ENCODE results near the gene RHOJ. TPM values are rescaled to one million over a fixed set of nuclear protein-coding genes. Genes with fewer than 3 reads are reported as not detected.

Gene RHOJ
- total and polyA plus RNA-seq, 10 of the 15 experiments (the other 5 are each of a cell fraction or from before 2014, with no cell fraction given), result not detected

- TF ChIP-seq CBX5 (IDR thresholded peaks at IDR 0.05; ENCODE audit: low read depth) (no peak), MYB (IDR thresholded peaks at IDR 0.05; ENCODE audit: borderline replicate concordance, low read depth, low read length) (no peak), PKNOX1 (IDR thresholded peaks at IDR 0.05) (no peak), GATAD2B (conservative IDR thresholded peaks at IDR 0.05; ENCODE audit: low read depth) (no peak), CBX3 (IDR thresholded peaks at IDR 0.05; ENCODE audit: borderline replicate concordance, low read depth) (no peak), SMAD5 (IDR thresholded peaks at IDR 0.05; ENCODE audit: low read depth) (no peak), ZBTB40 (IDR thresholded peaks at IDR 0.05; ENCODE audit: borderline replicate concordance) (no peak), MXI1 (IDR thresholded peaks at IDR 0.05; ENCODE audit: low read depth, low read length) (no peak), SKIL (IDR thresholded peaks at IDR 0.05; ENCODE audit: low read depth, poor library complexity, severe bottlenecking) (no peak), ZNF207 (IDR thresholded peaks at IDR 0.05; ENCODE audit: borderline replicate concordance) (no peak), HCFC1 (IDR thresholded peaks at IDR 0.05; ENCODE audit: low read length) (no peak), CBFB (IDR thresholded peaks at IDR 0.05; ENCODE audit: low read depth) (no peak), NR2C2 (IDR thresholded peaks at IDR 0.05; ENCODE audit: borderline replicate concordance, control insufficient read depth, insufficient read length, low read depth) (no peak), PRDM15 (CRISPR knock-in tag; IDR thresholded peaks at IDR 0.05) (no peak), GABPA (IDR thresholded peaks at IDR 0.05; ENCODE audit: low read depth) (no peak)
- 33% methylated on average over 3 of the region's 3 CpGs for WGBS (ENCODE audit: insufficient coverage, insufficient replicate concordance, low lambda C conversion rate, missing lambda C conversion rate)
- H3K4me3 ChIP-seq, result no peak overlapping the region
- in situ Hi-C loops (cut with MboI), result no loop called here
- H4K20me1 ChIP-seq (ENCODE audit: control insufficient read depth, insufficient read depth), result no peaks in the 10 kb centered on the region
- FAIRE-seq (no peak), ATAC-seq (no peak), DNase-seq (ENCODE audit: low read depth, low spot score) (no peak)
- intact Hi-C loops (cut with micrococcal nuclease; ENCODE audit: unreplicated experiment), result no loop called here
- H3K9ac ChIP-seq (ENCODE audit: control insufficient read depth, insufficient read depth, low read length), result no peak overlapping the region
- no peak overlapping the region for H2AFZ ChIP-seq (ENCODE audit: control insufficient read depth, low read depth, low read length)
- RAD21 ChIA-PET (ENCODE audit: unreplicated experiment), result no interaction called here
- H3K27me3 ChIP-seq (replicated peaks in 1 of 2; ENCODE audit: control insufficient read depth in 2 of 2, insufficient read depth in 2 of 2, low read length in 1 of 2), result no peaks in the 10 kb centered on the region
- POLR2A ChIA-PET, result no interaction called here
- H3K9me3 ChIP-seq (replicated peaks; ENCODE audit: control insufficient read depth, insufficient read depth, low read length), result no peaks in the 10 kb centered on the region
- no peak overlapping the region for H3K4me2 ChIP-seq (ENCODE audit: control insufficient read depth, insufficient read depth)
- CTCF ChIA-PET, result no interaction called here
- BruUV-seq (replicated peaks), result no TSS peak
- no peaks in the 10 kb centered on the region for H3K4me1 ChIP-seq (ENCODE audit: control insufficient read depth, insufficient read depth, low read length)
- SMC1A ChIA-PET (ENCODE audit: uncharacterized antibody, unreplicated experiment), result no interaction called here
- H3K79me2 ChIP-seq (ENCODE audit: control insufficient read depth, insufficient read depth, low read length), result no peaks in the 10 kb centered on the region
- no peak overlapping the region for H3K27ac ChIP-seq (ENCODE audit: control insufficient read depth, insufficient read depth)
- no peaks in the 10 kb centered on the region for H3K36me3 ChIP-seq (ENCODE audit: control insufficient read depth in 2 of 2, insufficient read depth in 2 of 2, low read length in 1 of 2)
Measured at GRCh38 chr14:63191211-63191610, 13.0 kb upstream of the RHOJ start.
